ENCODE data around the gene PAQR8.
A peak's percentile ranks its signal among the peaks of the same experiment; 100 is the strongest.
"Not testable (repeated sequence)": the region's sequence is repeated elsewhere in the genome, so short reads cannot be mapped to it uniquely, and the experiment has no call there.

Gene PAQR8

GRCh38 chr6:52381249-52381648 lies 19.3 kb downstream of the PAQR8 start:
- no peak for DNase-seq

DNA sequence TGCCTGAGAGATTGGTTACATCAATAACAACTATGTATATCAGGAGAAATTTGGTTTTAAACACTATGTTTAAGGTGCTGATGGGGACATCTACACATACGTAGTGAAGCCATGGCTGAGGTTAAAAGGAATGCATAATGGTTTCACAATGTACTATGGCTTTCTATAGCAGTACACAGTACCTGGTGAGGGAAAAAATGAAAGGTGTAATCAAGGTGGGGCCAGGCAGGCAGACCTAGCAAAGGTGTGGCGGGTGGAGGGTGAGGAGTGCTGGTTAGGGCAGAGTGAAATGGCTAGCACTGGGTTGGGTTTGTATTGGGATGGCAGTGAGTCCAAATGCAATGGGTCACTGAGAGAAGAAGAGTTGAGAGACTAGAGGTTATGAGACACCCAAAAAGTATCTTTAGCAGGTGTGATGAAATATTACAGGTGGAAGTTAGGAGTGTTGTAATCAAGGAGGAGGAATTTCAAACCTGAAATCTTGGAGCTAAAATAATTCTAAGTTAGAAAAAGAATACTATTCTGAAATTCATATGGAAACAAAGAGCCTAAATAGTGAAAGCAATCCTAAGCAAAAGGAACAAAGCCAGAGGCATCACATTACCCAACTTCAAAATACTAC lies 22.3 kb downstream of the PAQR8 start:
- DNase-seq = no peak

- no peak for DNase-seq
Observed at GRCh38 chr6:52385074-52385473, 23.1 kb downstream of the PAQR8 start.

DNA sequence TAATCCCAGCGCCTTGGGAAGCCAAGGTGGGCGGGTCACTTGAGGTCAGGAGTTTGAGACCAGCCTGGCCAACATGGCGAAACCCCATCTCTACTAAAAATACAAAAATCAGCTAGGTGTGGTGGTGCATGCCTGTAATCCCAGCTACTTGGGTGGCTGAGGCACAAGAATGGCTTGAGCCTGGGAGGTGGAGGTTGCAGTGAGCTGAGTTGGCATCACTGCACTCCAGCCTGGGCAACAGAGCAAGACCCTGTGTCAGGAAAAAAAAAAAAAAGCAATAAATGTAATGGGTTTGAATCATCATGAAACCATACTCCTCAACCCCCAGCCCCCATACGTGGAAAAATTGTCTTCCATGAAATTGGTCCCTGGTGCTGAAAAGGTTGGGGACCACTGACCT lies 26.2 kb downstream of the PAQR8 start:
- DNase-seq = not testable (repeated sequence)

- DNase-seq = no peak
Observed at GRCh38 chr6:52388790-52389189, 26.8 kb downstream of the PAQR8 start.

DNA sequence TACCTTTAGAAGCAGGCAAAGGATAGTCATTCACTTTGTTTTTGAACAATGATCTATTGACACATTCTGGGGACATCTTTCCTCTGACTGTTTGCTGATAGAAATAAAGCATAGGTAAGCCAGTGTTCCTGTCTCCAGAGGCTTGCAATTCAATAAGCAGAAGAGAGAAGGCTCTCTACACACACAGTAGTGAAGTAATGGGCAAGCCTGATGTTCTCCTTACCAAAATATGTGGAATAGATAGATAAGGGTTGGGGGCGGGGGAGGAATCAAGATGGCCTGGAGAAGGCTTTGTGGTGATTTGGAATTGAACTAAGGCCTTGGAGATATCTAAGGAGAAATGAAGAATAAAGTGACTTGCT lies 27.3 kb downstream of the PAQR8 start:
- DNase-seq = no peak

- no peak for DNase-seq
Observed at GRCh38 chr6:52389626-52390360, 27.8 kb downstream of the PAQR8 start.

- DNase-seq = peak; percentile 40
Observed at GRCh38 chr6:52390361-52390727, 28.4 kb downstream of the PAQR8 start.

- no peak for DNase-seq
Observed at GRCh38 chr6:52391599-52391998, 29.6 kb downstream of the PAQR8 start.

DNA sequence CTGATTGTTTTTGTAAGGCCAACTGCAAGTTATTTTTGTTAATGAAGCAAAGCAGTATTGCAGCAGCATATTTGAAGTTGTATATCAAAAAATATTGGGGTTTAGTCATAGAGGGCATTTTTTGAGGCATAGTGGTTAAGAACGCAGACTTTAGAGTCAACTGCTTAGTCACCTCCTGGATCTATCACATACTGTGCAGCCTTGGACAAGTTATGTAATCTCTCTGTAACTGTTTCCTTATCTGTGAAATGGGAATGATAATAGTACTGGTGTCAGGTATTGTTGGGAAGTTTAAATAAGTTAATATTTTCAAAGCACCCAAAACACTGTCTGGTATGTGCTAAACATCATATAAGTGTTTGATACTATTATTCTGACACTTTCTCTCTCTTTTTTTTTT lies 31.0 kb downstream of the PAQR8 start:
- no peak for DNase-seq

DNA sequence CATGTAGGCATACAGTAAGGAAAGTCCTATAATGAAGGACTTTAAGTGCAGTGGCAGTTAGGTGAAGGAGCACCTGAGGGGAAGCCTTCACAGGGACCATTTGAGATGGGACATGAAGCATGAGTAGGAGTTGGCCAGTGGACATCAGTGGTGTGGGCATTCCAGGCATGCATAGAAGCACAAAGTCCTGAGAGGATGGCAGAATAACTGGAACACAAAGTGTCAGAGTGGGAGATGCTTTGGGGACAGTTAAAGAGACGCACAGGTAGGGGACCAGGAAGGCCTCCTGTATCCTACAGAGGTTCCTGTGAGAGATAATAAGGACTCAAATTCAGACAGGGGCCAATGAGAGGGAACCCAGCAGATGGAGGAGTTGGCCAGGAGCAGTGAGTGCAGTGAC lies 31.8 kb downstream of the PAQR8 start:
- no peak for DNase-seq

DNA sequence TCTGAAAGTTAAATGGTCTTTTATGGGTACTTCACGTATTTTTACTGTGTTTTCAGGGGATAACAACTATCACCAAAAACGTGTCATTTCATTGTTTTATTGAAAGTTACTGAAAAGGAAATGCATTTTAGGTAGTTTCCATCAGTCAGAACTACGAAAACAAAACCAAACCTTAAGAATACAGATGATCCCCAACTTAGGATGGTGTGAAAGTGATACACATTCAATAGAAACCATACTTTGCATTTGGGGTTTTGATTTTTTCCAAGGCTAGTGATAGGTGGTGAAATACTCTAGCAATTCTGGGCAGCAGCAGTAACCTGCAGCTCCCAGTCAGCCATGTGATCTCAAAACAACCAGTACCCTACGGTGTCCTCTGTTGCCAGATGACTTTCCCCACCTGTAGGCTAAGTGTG lies 32.3 kb downstream of the PAQR8 start:
- no peak for DNase-seq

- no peak for DNase-seq
Observed at GRCh38 chr6:52395969-52396368, 34.0 kb downstream of the PAQR8 start.

- DNase-seq = peak; percentile 36
Observed at GRCh38 chr6:52399511-52400312, 37.8 kb downstream of the PAQR8 start.

DNA sequence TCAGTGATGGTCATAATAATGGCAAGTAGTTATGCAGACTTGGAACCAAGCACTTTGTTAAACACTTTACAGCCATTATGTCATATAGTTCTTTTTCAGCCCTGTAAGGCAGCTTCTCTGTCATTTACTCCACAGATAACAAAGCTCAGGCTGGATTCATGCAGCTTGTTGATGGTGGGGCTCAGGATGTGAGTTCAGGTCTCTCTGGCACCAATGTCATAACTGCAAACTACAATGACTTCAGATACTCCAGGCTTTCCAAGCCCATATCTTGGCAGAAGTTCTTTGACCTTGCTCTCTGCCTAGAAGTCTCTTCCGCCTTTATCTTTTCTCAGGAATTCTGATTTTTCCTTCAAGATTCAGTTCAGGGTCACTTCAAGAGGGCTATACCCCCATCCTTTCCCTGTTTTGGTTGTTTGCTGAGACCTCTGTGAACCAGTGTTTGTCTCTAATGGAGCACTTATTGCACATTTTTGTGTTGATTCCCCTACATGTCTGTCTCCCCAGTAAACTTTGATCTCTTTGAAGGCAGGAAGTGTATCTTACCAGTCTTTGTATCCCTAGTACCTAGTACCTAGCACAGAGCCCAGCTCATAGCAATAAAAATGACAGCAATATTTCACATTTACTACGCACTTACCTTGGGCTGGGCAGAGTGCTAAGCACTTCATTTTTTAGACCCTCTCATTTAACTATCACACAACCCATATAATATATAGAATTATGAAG lies 38.5 kb downstream of the PAQR8 start:
- DNase-seq = no peak

- no peak for DNase-seq
Observed at GRCh38 chr6:52403086-52403485, 41.1 kb downstream of the PAQR8 start.

DNA sequence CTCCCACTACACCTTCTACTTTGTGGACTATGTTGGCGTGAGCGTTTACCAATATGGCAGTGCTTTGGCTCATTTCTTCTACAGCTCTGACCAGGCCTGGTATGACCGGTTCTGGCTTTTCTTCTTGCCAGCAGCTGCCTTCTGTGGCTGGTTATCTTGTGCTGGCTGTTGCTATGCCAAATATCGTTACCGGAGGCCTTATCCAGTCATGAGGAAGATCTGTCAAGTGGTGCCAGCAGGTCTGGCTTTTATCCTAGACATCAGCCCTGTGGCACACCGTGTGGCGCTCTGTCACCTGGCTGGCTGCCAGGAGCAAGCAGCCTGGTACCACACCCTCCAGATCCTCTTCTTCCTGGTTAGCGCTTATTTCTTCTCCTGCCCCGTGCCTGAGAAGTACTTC lies 41.7 kb downstream of the PAQR8 start:
- no peak for DNase-seq

DNA sequence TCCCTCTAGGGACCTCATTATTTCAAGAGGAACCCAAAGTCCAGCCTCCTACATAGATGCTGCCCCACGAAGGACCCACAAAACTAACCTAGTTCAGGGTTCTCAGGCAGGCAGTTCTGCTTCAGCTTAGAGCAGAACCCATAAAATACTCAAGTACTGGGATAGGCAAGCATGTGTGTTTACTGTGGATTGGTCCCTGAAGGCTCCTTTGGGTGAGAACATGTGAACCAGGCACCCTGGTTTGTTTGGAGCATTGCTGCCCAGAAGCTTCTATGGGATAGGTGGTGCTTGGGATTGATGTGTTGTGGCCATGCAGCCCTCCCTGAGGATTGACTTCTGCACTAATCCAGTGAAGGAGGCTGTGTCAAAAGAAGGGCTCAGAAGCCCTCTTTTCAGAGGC lies 43.3 kb downstream of the PAQR8 start:
- no peak for DNase-seq

GRCh38 chr6:52407467-52407866 lies 45.5 kb downstream of the PAQR8 start:
- no peak for DNase-seq

- no peak for DNase-seq
Observed at GRCh38 chr6:52409499-52409898, 47.5 kb downstream of the PAQR8 start.

DNA sequence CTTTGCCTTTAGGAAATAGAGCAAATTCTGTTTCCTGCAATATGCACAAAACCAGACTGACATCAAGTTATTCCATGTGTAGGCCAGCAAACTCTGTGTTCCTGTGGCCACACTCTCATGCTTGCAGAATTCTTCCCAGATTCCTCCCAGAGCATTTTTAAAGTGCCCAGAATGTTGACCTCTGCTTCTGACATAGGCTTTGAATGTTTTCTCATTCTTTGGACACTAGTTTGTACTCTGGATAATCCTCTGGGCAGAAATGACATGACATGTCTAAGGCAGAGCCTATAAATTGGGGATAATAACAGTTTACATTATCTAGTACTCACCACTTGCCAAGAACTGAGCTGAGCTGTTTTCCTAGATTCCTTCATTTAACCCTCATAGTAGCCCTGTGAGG lies 49.0 kb downstream of the PAQR8 start:
- no peak for DNase-seq

GRCh38 chr6:52411911-52412310 lies 50.0 kb downstream of the PAQR8 start:
- no peak for DNase-seq

DNA sequence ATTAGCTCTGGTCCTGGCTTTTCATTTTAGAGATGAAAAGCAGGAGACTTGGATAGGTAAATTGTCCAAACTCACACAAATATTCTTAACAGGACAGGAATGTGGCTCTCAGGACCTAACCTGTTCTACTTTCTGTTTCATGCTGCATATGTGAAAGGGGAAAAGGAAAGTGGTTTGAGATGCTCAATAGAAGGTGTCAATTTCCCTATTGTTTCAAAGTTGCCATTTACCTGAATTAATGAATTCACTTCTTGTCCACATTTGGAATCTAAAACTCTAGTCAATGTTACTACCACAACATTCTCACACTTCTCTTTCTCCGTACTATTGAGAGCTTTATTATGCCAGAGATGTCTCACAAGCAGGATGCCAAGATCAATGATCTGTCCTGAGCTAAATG lies 53.4 kb downstream of the PAQR8 start:
- no peak for DNase-seq
